HepG2 (cell line): Measurements from ENCODE around the gene ACSS3. TPM values are rescaled to one million over a fixed set of nuclear protein-coding genes. Genes with fewer than 3 reads are reported as not detected.

Experiments used
- AGO2 ChIP-seq: fragments of 200-400 bp; formaldehyde crosslinking; optimal IDR thresholded peaks from 2 replicates; pipeline ENCODE3; 2017; ENCODE audit warnings: mild to moderate bottlenecking, low read depth, low read length, moderate library complexity
- CEBPG ChIP-seq: IDR thresholded peaks from 2 replicates; pipeline ENCODE4 v1.6.1; 2016
- DR1 ChIP-seq: sonication (generic); formaldehyde crosslinking; IDR thresholded peaks from 2 replicates; pipeline ENCODE4 v1.8.0; 2021; ENCODE audit warnings: mild to moderate bottlenecking, missing genetic modification reagents, inconsistent platforms
- HDAC6 ChIP-seq: fragments of 200-600 bp; sonication (generic); IDR thresholded peaks from 2 replicates; pipeline ENCODE4 v1.7.0; 2017; ENCODE audit warnings: mild to moderate bottlenecking, antibody characterized with exemption, low read length, low read depth
- ISL2 ChIP-seq: sonication (generic); formaldehyde crosslinking; IDR thresholded peaks from 2 replicates; pipeline ENCODE4 v1.5.0; 2020; ENCODE audit warnings: missing genetic modification reagents
- MIXL1 ChIP-seq: IDR thresholded peaks from 2 replicates; pipeline ENCODE4 v1.6.1; 2016
- NR1H2 ChIP-seq: sonication (generic); formaldehyde crosslinking; IDR thresholded peaks from 2 replicates; pipeline ENCODE4 v1.8.1; 2022; ENCODE audit warnings: low read depth, missing genetic modification reagents, borderline replicate concordance
- PHF20 ChIP-seq: sonication (generic); formaldehyde crosslinking; IDR thresholded peaks from 2 replicates; pipeline ENCODE4 v1.5.0; 2020; ENCODE audit warnings: mild to moderate bottlenecking, missing genetic modification reagents
- ZNF24 ChIP-seq: fragments of 450-650 bp; IDR thresholded peaks from 2 replicates; pipeline ENCODE4 v1.6.1; 2017; ENCODE audit warnings: antibody characterized with exemption, mild to moderate bottlenecking
- ZNF317 ChIP-seq: sonication (generic); formaldehyde crosslinking; IDR thresholded peaks from 2 replicates; pipeline ENCODE4 v1.5.0; 2020; ENCODE audit warnings: mild to moderate bottlenecking, missing genetic modification reagents
- ZNF331 ChIP-seq: sonication (generic); formaldehyde crosslinking; IDR thresholded peaks from 2 replicates; pipeline ENCODE4 v1.4.0; 2020; ENCODE audit warnings: missing genetic modification reagents
- ZNF441 ChIP-seq: sonication (generic); formaldehyde crosslinking; IDR thresholded peaks from 2 replicates; pipeline ENCODE4 v1.7.0; 2021; ENCODE audit warnings: missing genetic modification reagents, borderline replicate concordance
- ZNF614 ChIP-seq: IDR thresholded peaks from 2 replicates; pipeline ENCODE4 v1.6.1; 2018; ENCODE audit warnings: missing biosample characterization, missing genetic modification reagents, inconsistent platforms, borderline replicate concordance
- ZNF619 ChIP-seq: sonication (generic); formaldehyde crosslinking; IDR thresholded peaks from 2 replicates; pipeline ENCODE4 v1.4.0; 2020; ENCODE audit warnings: mild to moderate bottlenecking, missing genetic modification reagents
- polyA plus RNA-seq, 8 experiments: library from polyadenylated mRNA; depleted of rRNA in 3 of 8; stranded (reverse) in 7 of 8; unstranded in 1 of 8; fragments of >200 nt; fragmentation: Illumina TruSeq in 4 of 8; extraction: Trizol in 4 of 8; gene quantifications; 2 replicates each; pipeline versions ENCODE4 v1.2.1 to v1.2.3, GENCODE V29; 2011 to 2016; ENCODE audit warnings: low read depth in 4 of 8, missing spikeins in 1 of 8, mixed read lengths in 1 of 8; ENCODE audit not compliant: insufficient read depth in 1 of 8
- total RNA-seq, 5 experiments: library from RNA; depleted of rRNA; stranded (reverse); fragments of >200 nt; fragmentation: Illumina TruSeq; extraction: Trizol; gene quantifications; 2 replicates each; pipeline ENCODE4 v1.2.3, GENCODE V29; 2016; ENCODE audit warnings: low read depth in 1 of 5
- TF ChIP-seq, protein P1 (sequence below): sonication (generic); formaldehyde crosslinking; IDR thresholded peaks from 2 replicates; pipeline ENCODE4 v1.4.0; 2020; ENCODE audit warnings: mild to moderate bottlenecking, low read depth, missing genetic modification reagents
- TF ChIP-seq, protein P2 (sequence below): sonication (generic); formaldehyde crosslinking; IDR thresholded peaks from 2 replicates; pipeline ENCODE4 v1.5.0; 2020; ENCODE audit warnings: mild to moderate bottlenecking, low read depth, missing genetic modification reagents, borderline replicate concordance
- TF ChIP-seq, protein P3 (sequence below): sonication (generic); formaldehyde crosslinking; IDR thresholded peaks from 2 replicates; pipeline ENCODE4 v1.4.0; 2020; ENCODE audit warnings: mild to moderate bottlenecking, missing genetic modification reagents
- TF ChIP-seq, protein P4 (sequence below): sonication (generic); formaldehyde crosslinking; IDR thresholded peaks from 2 replicates; pipeline ENCODE4 v1.4.0; 2020; ENCODE audit warnings: mild to moderate bottlenecking, missing genetic modification reagents
- TF ChIP-seq, protein P5 (sequence below): sonication (generic); formaldehyde crosslinking; IDR thresholded peaks from one replicate; pipeline ENCODE4 v1.5.1; 2020; ENCODE audit warnings: mild to moderate bottlenecking, missing genetic modification reagents; ENCODE audit errors: not compliant biosample characterization

The ACSS3 gene
- total and polyA plus RNA-seq, 2 of the 13 experiments (the other 11 are each of a cell fraction or from before 2014, with no cell fraction given), result 79.5 to 86.3 TPM

DNA sequence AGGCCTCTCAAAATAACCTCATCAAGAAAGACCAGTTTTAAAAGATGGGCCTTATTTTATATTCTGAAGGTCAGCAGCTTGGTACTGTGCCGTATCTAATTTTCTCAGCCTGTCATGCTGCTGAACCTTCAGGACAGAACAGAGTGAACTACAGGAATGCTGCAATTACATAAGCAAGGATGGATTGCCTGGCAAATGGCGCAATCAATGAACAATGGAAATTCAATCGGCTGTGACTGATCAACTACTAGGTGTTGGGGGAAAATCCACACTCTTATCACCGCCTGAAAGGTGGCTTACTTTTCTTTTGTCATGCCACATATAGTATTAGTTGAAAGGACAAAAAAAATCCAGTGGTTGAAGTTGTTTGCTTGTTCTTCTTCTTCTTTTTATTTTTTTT lies 8.5 kb downstream of the ACSS3 start (continued):
- TF ChIP-seq NR1H2, result no peak
- no peak for TF ChIP-seq PHF20 (CRISPR knock-in tag)
- TF ChIP-seq, protein P1, sequence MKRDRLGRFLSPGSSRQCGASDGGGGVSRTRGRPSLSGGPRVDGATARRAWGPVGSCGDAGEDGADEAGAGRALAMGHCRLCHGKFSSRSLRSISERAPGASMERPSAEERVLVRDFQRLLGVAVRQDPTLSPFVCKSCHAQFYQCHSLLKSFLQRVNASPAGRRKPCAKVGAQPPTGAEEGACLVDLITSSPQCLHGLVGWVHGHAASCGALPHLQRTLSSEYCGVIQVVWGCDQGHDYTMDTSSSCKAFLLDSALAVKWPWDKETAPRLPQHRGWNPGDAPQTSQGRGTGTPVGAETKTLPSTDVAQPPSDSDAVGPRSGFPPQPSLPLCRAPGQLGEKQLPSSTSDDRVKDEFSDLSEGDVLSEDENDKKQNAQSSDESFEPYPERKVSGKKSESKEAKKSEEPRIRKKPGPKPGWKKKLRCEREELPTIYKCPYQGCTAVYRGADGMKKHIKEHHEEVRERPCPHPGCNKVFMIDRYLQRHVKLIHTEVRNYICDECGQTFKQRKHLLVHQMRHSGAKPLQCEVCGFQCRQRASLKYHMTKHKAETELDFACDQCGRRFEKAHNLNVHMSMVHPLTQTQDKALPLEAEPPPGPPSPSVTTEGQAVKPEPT (CRISPR knock-in tag), result no peak
- no peak for TF ChIP-seq ZNF441 (CRISPR knock-in tag)
- TF ChIP-seq HDAC6, result no peak
- no peak for TF ChIP-seq DR1
- peak; percentile 96 for TF ChIP-seq ZNF331 (CRISPR knock-in tag)
- 0 out of 2 replicates have a peak, but pooled peaks have one; percentile 68 for TF ChIP-seq ZNF317
- peak; percentile 90 for TF ChIP-seq ZNF614 (CRISPR knock-in tag)
- TF ChIP-seq, protein P2, sequence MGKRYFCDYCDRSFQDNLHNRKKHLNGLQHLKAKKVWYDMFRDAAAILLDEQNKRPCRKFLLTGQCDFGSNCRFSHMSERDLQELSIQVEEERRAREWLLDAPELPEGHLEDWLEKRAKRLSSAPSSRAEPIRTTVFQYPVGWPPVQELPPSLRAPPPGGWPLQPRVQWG (CRISPR knock-in tag), result no peak
- TF ChIP-seq ZNF619 (CRISPR knock-in tag), result no peak
- peak; percentile 99 for TF ChIP-seq CEBPG (CRISPR knock-in tag)
- TF ChIP-seq, protein P3, sequence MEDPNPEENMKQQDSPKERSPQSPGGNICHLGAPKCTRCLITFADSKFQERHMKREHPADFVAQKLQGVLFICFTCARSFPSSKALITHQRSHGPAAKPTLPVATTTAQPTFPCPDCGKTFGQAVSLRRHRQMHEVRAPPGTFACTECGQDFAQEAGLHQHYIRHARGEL, result no peak
- TF ChIP-seq, protein P4, sequence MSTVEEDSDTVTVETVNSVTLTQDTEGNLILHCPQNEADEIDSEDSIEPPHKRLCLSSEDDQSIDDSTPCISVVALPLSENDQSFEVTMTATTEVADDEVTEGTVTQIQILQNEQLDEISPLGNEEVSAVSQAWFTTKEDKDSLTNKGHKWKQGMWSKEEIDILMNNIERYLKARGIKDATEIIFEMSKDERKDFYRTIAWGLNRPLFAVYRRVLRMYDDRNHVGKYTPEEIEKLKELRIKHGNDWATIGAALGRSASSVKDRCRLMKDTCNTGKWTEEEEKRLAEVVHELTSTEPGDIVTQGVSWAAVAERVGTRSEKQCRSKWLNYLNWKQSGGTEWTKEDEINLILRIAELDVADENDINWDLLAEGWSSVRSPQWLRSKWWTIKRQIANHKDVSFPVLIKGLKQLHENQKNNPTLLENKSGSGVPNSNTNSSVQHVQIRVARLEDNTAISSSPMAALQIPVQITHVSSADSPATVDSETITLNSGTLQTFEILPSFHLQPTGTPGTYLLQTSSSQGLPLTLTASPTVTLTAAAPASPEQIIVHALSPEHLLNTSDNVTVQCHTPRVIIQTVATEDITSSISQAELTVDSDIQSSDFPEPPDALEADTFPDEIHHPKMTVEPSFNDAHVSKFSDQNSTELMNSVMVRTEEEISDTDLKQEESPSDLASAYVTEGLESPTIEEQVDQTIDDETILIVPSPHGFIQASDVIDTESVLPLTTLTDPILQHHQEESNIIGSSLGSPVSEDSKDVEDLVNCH (CRISPR knock-in tag), result no peak
- peak; percentile 77 for TF ChIP-seq ISL2
- peak; percentile 93 for TF ChIP-seq MIXL1 (CRISPR knock-in tag)
- 0 out of 2 replicates have a peak, but pooled peaks have one; percentile 17 for TF ChIP-seq ZNF24
- TF ChIP-seq, protein P5, sequence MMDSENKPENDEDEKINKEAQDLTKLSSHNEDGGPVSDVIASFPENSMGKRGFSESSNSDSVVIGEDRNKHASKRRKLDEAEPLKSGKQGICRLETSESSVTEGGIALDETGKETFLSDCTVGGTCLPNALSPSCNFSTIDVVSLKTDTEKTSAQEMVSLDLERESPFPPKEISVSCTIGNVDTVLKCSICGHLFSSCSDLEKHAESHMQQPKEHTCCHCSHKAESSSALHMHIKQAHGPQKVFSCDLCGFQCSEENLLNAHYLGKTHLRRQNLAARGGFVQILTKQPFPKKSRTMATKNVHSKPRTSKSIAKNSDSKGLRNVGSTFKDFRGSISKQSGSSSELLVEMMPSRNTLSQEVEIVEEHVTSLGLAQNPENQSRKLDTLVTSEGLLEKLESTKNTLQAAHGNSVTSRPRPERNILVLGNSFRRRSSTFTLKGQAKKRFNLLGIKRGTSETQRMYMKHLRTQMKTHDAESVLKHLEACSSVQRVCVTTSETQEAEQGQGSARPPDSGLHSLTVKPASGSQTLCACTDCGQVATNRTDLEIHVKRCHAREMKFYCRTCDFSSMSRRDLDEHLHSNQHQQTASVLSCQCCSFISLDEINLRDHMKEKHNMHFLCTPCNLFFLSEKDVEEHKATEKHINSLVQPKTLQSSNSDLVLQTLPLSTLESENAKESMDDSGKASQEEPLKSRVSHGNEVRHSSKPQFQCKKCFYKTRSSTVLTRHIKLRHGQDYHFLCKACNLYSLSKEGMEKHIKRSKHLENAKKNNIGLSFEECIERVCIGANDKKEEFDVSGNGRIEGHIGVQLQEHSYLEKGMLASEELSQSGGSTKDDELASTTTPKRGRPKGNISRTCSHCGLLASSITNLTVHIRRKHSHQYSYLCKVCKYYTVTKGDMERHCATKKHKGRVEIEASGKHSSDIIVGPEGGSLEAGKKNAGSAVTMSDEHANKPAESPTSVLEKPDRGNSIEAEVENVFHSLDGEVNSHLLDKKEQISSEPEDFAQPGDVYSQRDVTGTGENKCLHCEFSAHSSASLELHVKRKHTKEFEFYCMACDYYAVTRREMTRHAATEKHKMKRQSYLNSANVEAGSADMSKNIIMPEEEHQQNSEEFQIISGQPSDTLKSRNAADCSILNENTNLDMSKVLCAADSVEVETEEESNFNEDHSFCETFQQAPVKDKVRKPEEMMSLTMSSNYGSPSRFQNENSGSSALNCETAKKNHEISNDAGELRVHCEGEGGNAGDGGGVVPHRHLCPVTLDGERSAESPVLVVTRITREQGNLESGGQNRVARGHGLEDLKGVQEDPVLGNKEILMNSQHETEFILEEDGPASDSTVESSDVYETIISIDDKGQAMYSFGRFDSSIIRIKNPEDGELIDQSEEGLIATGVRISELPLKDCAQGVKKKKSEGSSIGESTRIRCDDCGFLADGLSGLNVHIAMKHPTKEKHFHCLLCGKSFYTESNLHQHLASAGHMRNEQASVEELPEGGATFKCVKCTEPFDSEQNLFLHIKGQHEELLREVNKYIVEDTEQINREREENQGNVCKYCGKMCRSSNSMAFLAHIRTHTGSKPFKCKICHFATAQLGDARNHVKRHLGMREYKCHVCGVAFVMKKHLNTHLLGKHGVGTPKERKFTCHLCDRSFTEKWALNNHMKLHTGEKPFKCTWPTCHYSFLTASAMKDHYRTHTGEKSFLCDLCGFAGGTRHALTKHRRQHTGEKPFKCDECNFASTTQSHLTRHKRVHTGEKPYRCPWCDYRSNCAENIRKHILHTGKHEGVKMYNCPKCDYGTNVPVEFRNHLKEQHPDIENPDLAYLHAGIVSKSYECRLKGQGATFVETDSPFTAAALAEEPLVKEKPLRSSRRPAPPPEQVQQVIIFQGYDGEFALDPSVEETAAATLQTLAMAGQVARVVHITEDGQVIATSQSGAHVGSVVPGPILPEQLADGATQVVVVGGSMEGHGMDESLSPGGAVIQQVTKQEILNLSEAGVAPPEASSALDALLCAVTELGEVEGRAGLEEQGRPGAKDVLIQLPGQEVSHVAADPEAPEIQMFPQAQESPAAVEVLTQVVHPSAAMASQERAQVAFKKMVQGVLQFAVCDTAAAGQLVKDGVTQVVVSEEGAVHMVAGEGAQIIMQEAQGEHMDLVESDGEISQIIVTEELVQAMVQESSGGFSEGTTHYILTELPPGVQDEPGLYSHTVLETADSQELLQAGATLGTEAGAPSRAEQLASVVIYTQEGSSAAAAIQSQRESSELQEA (CRISPR knock-in tag), result no peak
- no peak for TF ChIP-seq AGO2
